Karpas-422 (cell line): ENCODE results near the gene GPR3. TPM values are rescaled to one million over a fixed set of nuclear protein-coding genes. Genes with fewer than 3 reads are reported as not detected.

Source experiments
- DNase-seq: peaks from one replicate; pipeline ENCODE4 v3.0.0-alpha.2; 2015
- H2AFZ ChIP-seq: fragments of 200-600 bp; sonication (generic); 2 replicates; pipeline ENCODE4 v1.6.1; 2014; ENCODE audit warnings: antibody characterized with exemption, low read length, mixed read lengths
- H3K27ac ChIP-seq: fragments of 200-600 bp; sonication (generic); 2 replicates; pipeline ENCODE4 v1.5.1; 2014; ENCODE audit warnings: mild to moderate bottlenecking, low read length, moderate library complexity
- H3K27me3 ChIP-seq: fragments of 200-600 bp; sonication (generic); 2 replicates; pipeline ENCODE4 v1.6.1; 2014; ENCODE audit warnings: low read length, mixed read lengths
- H3K36me3 ChIP-seq: fragments of 200-600 bp; sonication (generic); 2 replicates; pipeline ENCODE4 v1.6.1; 2014; ENCODE audit warnings: low read length, mixed read lengths; ENCODE audit not compliant: insufficient read depth
- H3K4me1 ChIP-seq: fragments of 200-600 bp; sonication (generic); 2 replicates; pipeline ENCODE4 v1.6.1; 2014; ENCODE audit warnings: mild to moderate bottlenecking, low read length, mixed read lengths
- H3K4me2 ChIP-seq: fragments of 200-600 bp; sonication (generic); 2 replicates; pipeline ENCODE4 v1.6.1; 2014; ENCODE audit warnings: low read length, low read depth, mild to moderate bottlenecking; ENCODE audit not compliant: poor library complexity, severe bottlenecking
- H3K4me3 ChIP-seq: fragments of 200-600 bp; sonication (generic); 2 replicates; pipeline ENCODE4 v1.5.1; 2014; ENCODE audit warnings: mild to moderate bottlenecking, antibody characterized with exemption, low read length, mixed read lengths
- H3K79me2 ChIP-seq: fragments of 200-600 bp; sonication (generic); 2 replicates; pipeline ENCODE4 v1.6.1; 2014; ENCODE audit warnings: mild to moderate bottlenecking, low read length, mixed read lengths
- H3K9ac ChIP-seq: fragments of 200-600 bp; sonication (generic); 2 replicates; pipeline ENCODE4 v1.6.0; 2014; ENCODE audit warnings: low read length
- H3K9me2 ChIP-seq: fragments of 200-600 bp; sonication (generic), shearing (Covaris generic); replicated peaks from 2 replicates; pipeline ENCODE4 v1.6.0; 2014; ENCODE audit warnings: mild to moderate bottlenecking, low read length, moderate library complexity; ENCODE audit not compliant: insufficient read depth
- H3K9me3 ChIP-seq: fragments of 300-700, 200-600 bp; sonication (generic); 2 replicates; pipeline ENCODE4 v1.6.1; 2014; ENCODE audit warnings: low read length, mixed read lengths
- H4K20me1 ChIP-seq: fragments of 200-600 bp; sonication (generic); 2 replicates; pipeline ENCODE4 v1.6.1; 2014; ENCODE audit warnings: mild to moderate bottlenecking, antibody characterized with exemption, low read length, low read depth; ENCODE audit not compliant: insufficient read depth
- total RNA-seq: library from RNA; depleted of rRNA; stranded (reverse); fragments of >200 nt; shearing (Covaris generic); gene quantifications from 2 replicates; pipeline ENCODE4 v1.2.3, GENCODE V29; 2014; ENCODE audit warnings: low replicate concordance

The GPR3 gene
- total RNA-seq, 1 experiment from 2014 or later, result 3.6 TPM

- DNase-seq, result peak; percentile 60
- Histone ChIP-seq H3K36me3 (no peaks in the 10 kb centered on the region), H3K4me3 (peak overlapping the region; percentile 96), H3K9me2 (no peaks in the 10 kb centered on the region), H4K20me1 (no peaks in the 10 kb centered on the region), H3K4me1 (peaks cover 29% of the 10 kb centered on the region), H3K4me2 (peak overlapping the region; percentile 98), H3K9me3 (no peaks in the 10 kb centered on the region), H3K9ac (peak overlapping the region; percentile 90), H3K27me3 (no peaks in the 10 kb centered on the region), H3K27ac (no peak overlapping the region), H3K79me2 (peaks cover 5% of the 10 kb centered on the region; the same call in 1 of the 2 replicates), H2AFZ (peak overlapping the region; percentile 97)
Observed at GRCh38 chr1:27392778-27393635, 585 bp downstream of the GPR3 start.

- no peaks in the 10 kb centered on the region for H3K9me2 ChIP-seq
- H3K9me3 ChIP-seq, result no peaks in the 10 kb centered on the region
- H3K4me2 ChIP-seq, result peak overlapping the region; percentile 98
- no peak for DNase-seq
- H3K4me1 ChIP-seq, result peaks cover 29% of the 10 kb centered on the region
- H3K36me3 ChIP-seq, result no peaks in the 10 kb centered on the region
- peak overlapping the region; percentile 96; the same call in 1 of the 2 replicates for H3K4me3 ChIP-seq
- H4K20me1 ChIP-seq, result no peaks in the 10 kb centered on the region
- no peak overlapping the region for H2AFZ ChIP-seq
- peaks cover 5% of the 10 kb centered on the region; the same call in 1 of the 2 replicates for H3K79me2 ChIP-seq
- no peaks in the 10 kb centered on the region for H3K27me3 ChIP-seq
- H3K27ac ChIP-seq, result no peak overlapping the region
- peak overlapping the region; percentile 90 for H3K9ac ChIP-seq
Observed at GRCh38 chr1:27393641-27394281, 1.3 kb downstream of the GPR3 start.

GRCh38 chr1:27394282-27394658, 1.8 kb downstream of the GPR3 start:
- H3K4me3 ChIP-seq, result no peak overlapping the region
- H2AFZ ChIP-seq, result no peak overlapping the region
- no peaks in the 10 kb centered on the region for H3K9me3 ChIP-seq
- no peaks in the 10 kb centered on the region for H4K20me1 ChIP-seq
- no peak for DNase-seq
- no peaks in the 10 kb centered on the region for H3K27me3 ChIP-seq
- peaks cover 5% of the 10 kb centered on the region; the same call in 1 of the 2 replicates for H3K79me2 ChIP-seq
- no peak overlapping the region for H3K9ac ChIP-seq
- no peak overlapping the region for H3K27ac ChIP-seq
- H3K36me3 ChIP-seq, result no peaks in the 10 kb centered on the region
- no peaks in the 10 kb centered on the region for H3K9me2 ChIP-seq
- H3K4me2 ChIP-seq, result no peak overlapping the region
- H3K4me1 ChIP-seq, result peaks cover 29% of the 10 kb centered on the region

GRCh38 chr1:27394925-27395324, 2.5 kb downstream of the GPR3 start:
- Histone ChIP-seq H3K9me3 (no peaks in the 10 kb centered on the region), H3K4me1 (peaks cover 29% of the 10 kb centered on the region), H3K9ac (0 out of 2 replicates have a peak overlapping the region, but pooled peaks have one; percentile 21), H3K36me3 (no peaks in the 10 kb centered on the region), H3K9me2 (no peaks in the 10 kb centered on the region), H3K27ac (no peak overlapping the region), H2AFZ (no peak overlapping the region), H3K27me3 (no peaks in the 10 kb centered on the region), H3K4me3 (no peak overlapping the region), H4K20me1 (no peaks in the 10 kb centered on the region), H3K79me2 (peaks cover 5% of the 10 kb centered on the region; the same call in 1 of the 2 replicates), H3K4me2 (no peak overlapping the region)
- DNase-seq, result no peak

GRCh38 chr1:27395441-27396195, 3.2 kb downstream of the GPR3 start:
- H2AFZ ChIP-seq, result no peak overlapping the region
- H3K9me3 ChIP-seq, result no peaks in the 10 kb centered on the region
- DNase-seq, result peak; percentile 95
- H3K27ac ChIP-seq, result no peak overlapping the region
- H4K20me1 ChIP-seq, result no peaks in the 10 kb centered on the region
- H3K4me3 ChIP-seq, result no peak overlapping the region
- peaks cover 5% of the 10 kb centered on the region; the same call in 1 of the 2 replicates for H3K79me2 ChIP-seq
- H3K4me2 ChIP-seq, result no peak overlapping the region
- peaks cover 29% of the 10 kb centered on the region for H3K4me1 ChIP-seq
- no peak overlapping the region for H3K9ac ChIP-seq
- H3K9me2 ChIP-seq, result no peaks in the 10 kb centered on the region
- no peaks in the 10 kb centered on the region for H3K27me3 ChIP-seq
- no peaks in the 10 kb centered on the region for H3K36me3 ChIP-seq

GRCh38 chr1:27397110-27397509, 4.7 kb downstream of the GPR3 start:
- DNase-seq, result no peak
- H3K9ac ChIP-seq, result no peak overlapping the region
- H3K36me3 ChIP-seq, result no peaks in the 10 kb centered on the region
- no peak overlapping the region for H3K4me2 ChIP-seq
- H3K9me2 ChIP-seq, result no peaks in the 10 kb centered on the region
- no peak overlapping the region for H2AFZ ChIP-seq
- H3K4me3 ChIP-seq, result no peak overlapping the region
- no peaks in the 10 kb centered on the region for H3K9me3 ChIP-seq
- peaks cover 5% of the 10 kb centered on the region; the same call in 1 of the 2 replicates for H3K79me2 ChIP-seq
- no peaks in the 10 kb centered on the region for H3K27me3 ChIP-seq
- peaks cover 17% of the 10 kb centered on the region for H3K4me1 ChIP-seq
- no peak overlapping the region for H3K27ac ChIP-seq
- no peaks in the 10 kb centered on the region for H4K20me1 ChIP-seq

DNA sequence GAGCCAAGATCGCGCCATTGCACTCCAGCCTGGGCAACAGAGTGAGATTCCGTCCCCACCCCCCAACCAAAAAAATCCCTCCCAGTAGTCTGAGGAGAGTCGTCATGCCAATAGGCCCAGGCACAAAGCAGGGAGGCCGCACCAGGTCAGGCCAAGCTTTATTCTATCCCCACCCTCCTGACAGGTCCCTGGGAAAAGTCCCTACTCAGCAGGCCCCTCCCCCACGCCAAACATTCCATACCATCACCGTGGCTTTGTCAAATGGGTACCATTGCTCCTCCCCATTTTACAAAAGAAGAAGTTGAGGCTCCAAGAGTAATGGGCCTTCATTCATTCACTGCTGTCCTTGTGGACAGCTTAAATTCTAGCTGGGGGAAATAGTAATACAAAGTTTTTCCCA, 5.3 kb downstream of the GPR3 start:
- Histone ChIP-seq H3K4me3 (no peak overlapping the region), H3K79me2 (peaks cover 5% of the 10 kb centered on the region; the same call in 1 of the 2 replicates), H3K27ac (no peak overlapping the region), H3K27me3 (no peaks in the 10 kb centered on the region), H3K9me3 (no peaks in the 10 kb centered on the region), H3K36me3 (no peaks in the 10 kb centered on the region), H2AFZ (no peak overlapping the region), H3K4me2 (no peak overlapping the region), H4K20me1 (no peaks in the 10 kb centered on the region), H3K9me2 (no peaks in the 10 kb centered on the region), H3K9ac (no peak overlapping the region), H3K4me1 (peaks cover 16% of the 10 kb centered on the region)
- DNase-seq, result no peak
